IMR-90 (cell line): ENCODE data around the gene DZANK1.

Experiments
- BHLHE40 ChIP-seq: fragments of 150-350 bp; IDR thresholded peaks from 2 replicates; pipeline ENCODE4 v1.6.1; 2016; ENCODE audit warnings: mild to moderate bottlenecking, low read depth, low read length
- CTCF ChIP-seq: conservative IDR thresholded peaks from 2 replicates; pipeline ENCODE4 v1.5.1; 2012; ENCODE audit warnings: mild to moderate bottlenecking, low read depth, low read length, improper control_type of control experiment
- ELK1 ChIP-seq: fragments of 150-350 bp; IDR thresholded peaks from 2 replicates; pipeline ENCODE4 v1.6.1; 2016; ENCODE audit warnings: low read depth, mild to moderate bottlenecking, low read length, moderate library complexity, borderline replicate concordance
- FOS ChIP-seq: fragments of 150-350 bp; IDR thresholded peaks from 2 replicates; pipeline ENCODE4 v1.6.1; 2016; ENCODE audit warnings: low read depth, low read length
- MAZ ChIP-seq: IDR thresholded peaks from 2 replicates; pipeline ENCODE4 v1.6.1; 2012; ENCODE audit warnings: low read depth, mild to moderate bottlenecking, low read length, improper control_type of control experiment, moderate library complexity, borderline replicate concordance
- MXI1 ChIP-seq: IDR thresholded peaks from 2 replicates; pipeline ENCODE4 v1.6.1; 2012; ENCODE audit warnings: low read depth, mild to moderate bottlenecking, low read length, moderate library complexity, borderline replicate concordance
- NFE2L2 ChIP-seq: fragments of 150-350 bp; IDR thresholded peaks from 2 replicates; pipeline ENCODE4 v1.6.1; 2016; ENCODE audit warnings: low read depth, mild to moderate bottlenecking, low read length
- POLR2A ChIP-seq: IDR thresholded peaks from 2 replicates; pipeline ENCODE4 v1.6.1; 2012; ENCODE audit warnings: mild to moderate bottlenecking, low read depth, low read length
- RAD21 ChIP-seq: IDR thresholded peaks from 2 replicates; pipeline ENCODE4 v1.6.1; 2012; ENCODE audit warnings: low read length, improper control_type of control experiment
- RFX5 ChIP-seq: IDR thresholded peaks from 2 replicates; pipeline ENCODE4 v1.8.0; 2012; ENCODE audit warnings: low read depth, mild to moderate bottlenecking, low read length, moderate library complexity
- USF2 ChIP-seq: fragments of 150-350 bp; IDR thresholded peaks from 2 replicates; pipeline ENCODE4 v1.6.1; 2017; ENCODE audit warnings: mild to moderate bottlenecking, antibody characterized with exemption, low read length, low read depth

- TF ChIP-seq CTCF (no peak), POLR2A (no peak), USF2 (no peak), FOS (no peak), RFX5 (no peak), NFE2L2 (no peak), MXI1 (no peak), BHLHE40 (no peak), MAZ (no peak), ELK1 (no peak), RAD21 (no peak)
Observed at GRCh38 chr20:18397030-18397429, 69.8 kb downstream of the DZANK1 start.
